NCI-H226 (cell line): ENCODE data around the gene EHBP1L1.

Experiments
- DNase-seq: peaks from one replicate; pipeline ENCODE4 v3.0.0-alpha.2; 2015

The EHBP1L1 gene

DNA sequence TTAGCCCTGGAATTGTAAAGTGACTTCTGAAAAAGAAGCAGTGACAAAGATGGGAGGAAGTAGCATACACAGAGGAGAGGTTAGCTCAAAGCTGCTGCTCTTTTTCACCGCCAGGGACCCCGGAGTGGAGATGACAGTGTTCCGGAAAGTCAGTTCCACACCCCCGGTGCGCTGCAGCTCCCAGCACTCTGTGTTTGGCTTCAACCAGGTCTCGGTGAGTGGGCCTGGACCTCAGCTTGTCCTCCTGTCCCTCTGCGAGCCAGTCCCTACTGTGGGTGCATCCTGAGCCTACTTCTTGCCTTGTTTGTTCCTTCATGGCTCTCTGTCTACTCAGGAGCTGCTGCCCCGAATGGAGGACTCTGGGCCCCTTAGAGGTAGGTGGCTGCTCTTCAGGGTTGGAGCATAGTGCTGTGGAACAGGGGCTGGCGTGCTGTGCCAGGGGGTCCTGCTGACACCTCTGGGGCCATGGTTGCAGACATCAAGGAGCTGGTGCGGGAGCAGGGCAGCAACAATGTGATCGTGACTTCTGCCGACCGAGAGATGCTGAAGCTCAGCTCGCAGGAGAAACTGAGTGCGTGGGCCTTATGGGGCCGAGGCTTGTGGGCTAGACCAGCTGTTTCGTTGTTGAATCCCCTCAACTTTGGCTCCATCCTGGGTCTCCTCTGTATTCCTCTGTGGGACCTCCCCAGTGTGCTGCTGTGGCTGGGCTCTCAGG is 41.4 kb downstream of the EHBP1L1 start:
- DNase-seq: no peak

DNA sequence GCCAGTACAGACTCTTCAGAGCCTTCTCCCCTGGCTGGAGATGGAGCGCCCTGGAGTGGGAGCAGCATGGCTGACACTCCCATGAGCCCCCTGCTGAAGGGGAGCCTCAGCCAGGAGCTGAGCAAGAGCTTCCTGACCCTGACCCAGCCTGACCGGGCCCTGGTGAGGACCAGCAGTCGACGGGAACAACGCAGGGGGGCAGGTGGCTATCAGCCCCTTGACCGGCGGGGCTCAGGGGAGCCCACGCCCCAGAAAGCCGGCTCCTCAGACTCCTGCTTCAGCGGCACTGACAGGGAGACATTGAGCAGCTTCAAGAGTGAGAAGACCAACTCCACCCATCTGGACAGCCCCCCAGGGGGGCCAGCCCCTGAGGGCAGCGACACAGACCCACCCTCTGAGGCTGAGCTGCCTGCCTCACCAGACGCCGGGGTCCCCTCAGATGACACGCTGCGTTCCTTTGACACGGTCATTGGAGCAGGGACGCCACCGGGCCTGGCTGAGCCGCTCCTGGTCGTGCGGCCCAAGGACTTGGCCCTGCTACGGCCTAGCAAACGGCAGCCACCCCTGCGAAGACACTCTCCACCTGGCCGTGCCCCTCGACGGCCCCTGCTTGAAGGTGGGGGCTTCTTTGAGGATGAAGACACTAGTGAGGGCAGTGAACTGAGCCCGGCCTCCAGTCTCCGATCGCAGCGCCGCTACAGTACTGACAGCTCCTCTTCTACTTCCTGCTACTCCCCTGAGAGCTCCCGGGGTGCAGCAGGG is 42.3 kb downstream of the EHBP1L1 start:
- no peak for DNase-seq

DNA sequence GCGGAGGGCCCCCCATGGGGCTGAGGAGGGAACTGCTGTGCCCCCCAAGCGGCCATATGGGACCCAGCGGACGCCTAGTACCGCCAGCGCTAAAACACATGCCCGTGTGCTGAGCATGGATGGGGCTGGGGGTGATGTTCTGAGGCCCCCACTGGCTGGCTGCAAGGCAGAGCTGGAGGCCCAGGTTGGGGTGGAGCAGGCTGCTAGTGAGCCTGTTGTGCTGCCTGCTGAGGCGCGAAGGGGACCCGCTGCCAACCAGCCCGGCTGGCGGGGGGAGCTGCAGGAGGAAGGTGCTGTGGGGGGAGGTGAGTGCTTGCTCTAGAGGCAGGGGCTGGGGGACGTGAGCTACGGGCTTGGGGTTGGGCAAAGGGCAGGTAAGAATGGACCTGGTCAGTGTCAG is 42.9 kb downstream of the EHBP1L1 start:
- no peak for DNase-seq

DNA sequence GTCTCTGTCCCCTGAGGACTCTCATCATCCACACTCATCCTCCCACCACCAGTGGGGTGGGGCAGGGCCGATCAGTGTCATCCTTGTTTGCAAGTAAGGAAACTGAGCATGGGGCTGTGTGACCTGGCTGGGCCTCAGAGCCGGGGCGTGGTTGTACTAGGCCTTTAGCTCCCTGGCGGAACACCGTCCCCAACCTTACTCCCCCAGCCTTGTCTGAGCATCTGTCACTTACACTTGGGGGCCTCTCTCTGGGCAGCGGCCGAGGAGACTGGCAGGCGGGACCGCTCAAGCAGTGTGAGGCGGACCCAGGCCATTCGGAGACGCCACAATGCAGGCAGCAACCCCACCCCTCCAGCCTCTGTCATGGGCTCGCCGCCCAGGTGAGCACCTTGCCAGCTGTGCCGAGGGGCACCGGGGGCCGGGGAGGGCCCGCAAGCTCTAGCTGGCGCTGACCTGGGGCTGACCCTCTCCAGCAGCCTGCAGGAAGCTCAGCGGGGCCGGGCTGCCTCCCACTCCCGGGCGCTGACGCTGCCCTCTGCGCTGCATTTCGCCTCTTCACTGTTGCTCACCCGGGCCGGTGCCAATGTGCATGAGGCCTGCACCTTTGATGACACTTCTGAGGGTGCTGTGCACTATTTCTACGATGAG is 43.6 kb downstream of the EHBP1L1 start:
- no peak for DNase-seq

DNA sequence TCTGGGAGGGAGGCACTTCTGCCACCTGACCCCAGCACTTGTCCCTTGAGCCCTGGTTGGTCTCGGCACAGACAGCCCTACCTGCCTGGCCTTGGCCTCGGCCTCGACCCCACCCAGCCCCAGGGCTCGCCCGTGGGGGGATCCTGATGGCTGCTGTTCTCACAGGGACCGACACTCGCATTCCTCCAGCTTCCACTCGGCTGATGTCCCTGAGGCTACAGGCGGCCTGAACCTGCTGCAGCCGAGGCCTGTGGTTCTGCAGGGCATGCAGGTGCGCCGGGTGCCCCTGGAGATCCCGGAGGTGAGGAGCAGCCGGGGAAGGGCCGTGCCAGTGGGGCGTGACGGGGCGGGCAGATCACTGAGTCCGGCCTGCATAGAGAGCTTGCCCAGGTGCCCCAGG is 44.8 kb downstream of the EHBP1L1 start:
- DNase-seq: no peak

DNA sequence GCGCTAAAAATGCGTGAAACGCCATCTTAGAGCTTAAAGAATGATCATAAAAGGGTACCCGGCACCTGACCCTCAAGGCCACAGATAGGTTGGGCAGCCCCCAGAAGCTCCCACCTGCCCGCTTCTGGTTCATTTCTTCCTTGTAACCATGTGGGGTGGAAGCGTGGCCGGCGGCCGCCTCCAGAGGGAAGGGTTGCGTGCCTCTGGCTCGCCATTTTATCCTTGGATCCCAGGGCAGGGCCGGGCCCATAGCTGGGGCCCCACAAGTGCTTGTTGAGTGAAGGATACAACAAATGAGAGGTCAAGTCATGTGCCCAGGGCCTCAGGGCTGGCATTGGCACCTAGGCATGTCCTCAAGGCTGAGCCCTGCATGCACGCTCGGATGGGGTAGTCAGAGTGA is 45.6 kb downstream of the EHBP1L1 start:
- DNase-seq: no peak

DNA sequence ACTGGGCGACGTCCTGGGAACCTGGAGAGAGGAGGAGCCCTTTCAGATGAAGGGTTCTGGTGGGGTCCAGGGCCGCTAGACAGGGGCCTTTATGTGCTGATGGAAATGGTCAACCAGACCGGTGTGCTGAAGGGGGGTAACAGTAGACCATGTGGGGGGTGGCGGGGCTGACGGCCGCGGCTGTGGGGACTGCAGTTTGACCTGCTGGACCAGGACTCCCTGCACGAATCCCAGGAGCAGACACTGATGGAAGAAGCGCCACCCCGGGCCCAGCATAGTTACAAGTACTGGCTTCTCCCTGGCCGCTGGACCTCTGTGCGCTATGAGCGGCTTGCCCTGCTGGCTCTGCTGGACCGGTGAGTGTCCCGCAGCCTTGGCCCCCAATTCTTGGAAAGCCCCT is 46.2 kb downstream of the EHBP1L1 start:
- DNase-seq: no peak

DNA sequence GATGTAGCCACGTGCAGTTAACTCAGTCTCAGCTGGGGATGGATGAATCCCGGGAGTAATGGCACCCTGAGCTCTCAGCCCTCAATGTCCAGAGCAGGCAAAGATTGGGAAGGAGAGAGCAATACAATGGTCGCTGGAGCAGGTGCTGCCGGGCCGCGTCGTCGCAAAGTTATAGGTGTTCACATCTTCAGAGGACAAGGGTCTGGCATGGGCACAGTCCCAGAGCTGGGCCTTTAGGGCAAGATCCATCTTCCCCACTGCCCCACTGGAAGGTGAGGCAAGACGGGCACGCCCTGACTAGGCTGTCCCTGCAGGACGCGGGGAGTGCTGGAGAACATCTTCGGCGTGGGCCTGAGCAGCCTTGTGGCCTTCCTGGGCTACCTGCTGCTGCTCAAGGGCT is 47.3 kb downstream of the EHBP1L1 start:
- DNase-seq: no peak

DNA sequence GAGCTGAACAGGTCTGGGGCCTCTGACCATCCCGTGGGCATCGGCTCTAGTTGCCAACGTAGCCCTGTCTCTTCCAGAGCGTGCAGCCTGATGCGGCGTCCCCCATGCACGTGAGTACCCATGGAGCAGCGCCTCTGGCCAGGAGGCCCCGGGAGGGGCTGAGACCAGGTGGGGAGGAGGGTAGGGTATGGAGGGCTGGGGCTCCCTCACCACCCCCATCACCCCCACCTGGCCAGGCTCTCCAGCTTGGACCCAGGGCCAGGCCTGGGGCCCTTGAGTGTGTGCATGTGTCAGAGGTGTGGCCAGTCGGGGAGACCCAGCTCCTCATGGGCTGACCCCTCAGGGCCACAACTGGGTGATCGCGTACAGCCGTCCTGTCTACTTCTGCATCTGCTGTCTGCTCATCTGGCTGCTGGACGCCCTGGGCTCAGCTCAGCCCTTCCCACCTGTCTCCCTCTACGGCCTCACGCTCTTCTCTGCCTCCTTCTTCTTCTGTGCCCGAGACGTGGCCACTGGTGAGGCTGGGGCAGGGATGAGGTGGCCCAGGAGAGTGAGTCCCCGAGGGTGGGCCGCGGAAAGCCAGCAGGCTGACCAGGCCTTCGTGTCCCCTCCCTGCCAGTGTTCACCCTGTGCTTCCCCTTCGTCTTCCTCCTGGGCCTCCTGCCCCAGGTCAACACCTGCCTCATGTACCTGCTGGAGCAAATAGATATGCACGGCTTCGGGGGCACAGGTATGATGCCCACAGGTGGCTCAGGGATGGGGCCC is 48.2 kb downstream of the EHBP1L1 start:
- DNase-seq: no peak

DNA sequence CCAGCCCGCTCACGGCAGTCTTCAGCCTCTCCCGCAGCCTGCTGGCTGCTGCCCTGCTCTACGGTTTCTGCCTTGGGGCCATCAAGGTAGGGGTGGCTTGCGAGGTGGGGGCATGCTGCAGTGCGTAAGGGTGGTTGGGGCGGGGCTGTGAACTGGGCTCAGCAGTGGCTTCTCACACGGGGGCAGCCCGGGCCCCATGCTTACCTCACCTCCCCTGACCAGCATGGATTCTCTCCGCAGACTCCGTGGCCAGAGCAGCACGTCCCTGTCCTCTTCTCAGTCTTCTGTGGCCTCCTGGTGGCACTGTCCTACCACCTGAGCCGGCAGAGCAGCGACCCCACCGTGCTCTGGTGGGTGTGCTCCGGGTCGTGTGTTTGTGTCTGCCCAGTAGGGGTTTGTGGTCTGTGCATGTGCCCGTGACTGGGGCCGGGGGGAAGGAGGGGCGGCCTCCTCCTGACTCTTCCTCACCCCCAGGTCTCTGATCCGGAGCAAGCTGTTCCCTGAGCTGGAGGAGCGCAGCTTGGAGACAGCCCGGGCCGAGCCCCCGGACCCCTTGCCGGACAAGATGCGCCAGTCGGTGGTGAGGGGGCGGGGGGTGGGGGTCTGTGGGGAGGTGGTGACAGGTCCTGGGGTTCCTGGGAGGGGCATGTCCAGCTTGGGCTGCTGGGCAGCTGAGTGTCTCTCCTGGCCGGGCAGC is 49.2 kb downstream of the EHBP1L1 start:
- no peak for DNase-seq

DNA sequence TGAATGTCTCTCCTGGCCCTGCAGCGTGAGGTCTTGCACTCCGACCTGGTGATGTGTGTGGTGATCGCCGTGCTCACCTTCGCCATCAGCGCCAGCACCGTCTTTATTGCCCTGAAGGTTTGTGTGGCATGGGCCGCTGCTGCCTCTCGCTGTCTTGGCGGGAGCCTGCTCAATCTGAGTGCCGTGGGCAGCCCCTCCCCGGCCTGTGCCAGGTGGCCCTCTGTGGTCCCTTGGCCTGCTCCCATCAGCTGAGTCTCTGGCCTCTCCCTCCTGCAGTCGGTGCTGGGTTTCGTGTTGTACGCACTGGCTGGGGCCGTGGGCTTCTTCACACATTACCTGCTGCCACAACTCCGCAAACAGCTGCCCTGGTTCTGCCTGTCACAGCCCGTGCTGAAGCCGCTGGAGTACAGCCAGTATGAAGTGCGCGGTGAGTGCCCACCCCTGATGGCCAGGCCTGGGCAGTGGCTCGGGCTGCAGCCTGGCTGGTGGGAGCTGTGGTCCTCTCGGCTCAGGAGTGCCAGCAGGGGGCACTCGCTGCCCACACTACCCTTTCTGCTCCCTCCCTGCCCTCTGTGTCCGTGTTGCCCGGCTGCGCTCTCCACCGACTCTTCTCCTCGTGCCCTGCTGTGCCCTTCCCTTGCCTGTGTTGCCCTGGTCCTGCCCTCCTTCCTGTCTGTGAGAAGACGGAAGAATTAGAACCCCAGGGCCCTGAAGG is 49.9 kb downstream of the EHBP1L1 start:
- DNase-seq: no peak

DNA sequence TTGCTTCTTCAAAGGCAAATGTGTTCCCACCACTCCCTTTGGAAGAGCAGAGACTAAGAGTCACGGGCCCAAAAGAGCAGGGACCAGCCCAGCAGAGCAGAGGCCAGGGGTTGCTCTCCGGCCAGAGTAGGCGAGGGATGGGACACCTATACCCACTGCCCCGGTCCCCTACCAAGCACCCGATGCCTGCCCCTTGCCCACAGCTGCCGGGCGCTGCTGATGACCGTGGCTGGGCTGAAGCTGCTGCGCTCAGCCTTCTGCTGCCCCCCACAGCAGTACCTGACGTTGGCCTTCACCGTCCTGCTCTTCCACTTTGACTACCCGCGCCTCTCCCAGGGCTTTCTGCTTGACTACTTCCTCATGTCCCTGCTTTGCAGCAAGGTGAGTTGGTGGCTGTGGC is 51.3 kb downstream of the EHBP1L1 start:
- no peak for DNase-seq

DNA sequence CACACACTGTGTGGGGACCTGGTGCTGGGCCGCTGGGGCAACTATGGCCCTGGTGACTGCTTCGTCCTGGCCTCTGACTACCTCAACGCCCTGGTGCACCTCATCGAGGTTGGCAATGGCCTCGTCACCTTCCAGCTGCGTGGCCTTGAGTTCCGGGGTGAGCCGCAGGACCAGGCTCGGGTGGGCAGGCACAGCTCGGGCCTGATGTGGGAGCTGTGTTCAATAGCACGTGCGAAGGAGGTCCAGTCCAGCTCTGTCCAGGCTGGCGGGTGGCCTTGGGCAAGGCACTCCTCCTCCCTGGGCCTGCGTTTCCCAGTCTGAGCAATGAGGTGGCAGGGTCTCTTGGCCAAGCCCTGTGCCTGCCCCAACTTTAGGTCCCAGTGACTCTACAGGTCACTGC is 53.7 kb downstream of the EHBP1L1 start:
- DNase-seq: no peak

DNA sequence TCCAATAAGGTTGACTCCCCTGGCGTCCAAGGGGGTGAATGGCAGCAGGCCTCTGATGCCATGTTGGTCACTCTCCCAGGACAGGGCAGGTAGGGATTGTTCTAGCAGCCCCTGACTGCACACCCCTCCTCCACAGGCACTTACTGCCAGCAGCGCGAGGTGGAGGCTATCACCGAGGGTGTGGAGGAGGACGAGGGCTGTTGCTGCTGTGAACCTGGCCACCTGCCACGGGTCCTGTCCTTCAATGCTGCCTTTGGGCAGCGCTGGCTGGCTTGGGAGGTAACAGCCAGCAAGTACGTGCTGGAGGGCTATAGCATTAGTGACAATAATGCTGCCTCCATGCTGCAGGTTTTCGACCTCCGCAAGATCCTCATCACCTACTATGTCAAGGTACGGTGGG is 54.4 kb downstream of the EHBP1L1 start:
- DNase-seq: no peak

DNA sequence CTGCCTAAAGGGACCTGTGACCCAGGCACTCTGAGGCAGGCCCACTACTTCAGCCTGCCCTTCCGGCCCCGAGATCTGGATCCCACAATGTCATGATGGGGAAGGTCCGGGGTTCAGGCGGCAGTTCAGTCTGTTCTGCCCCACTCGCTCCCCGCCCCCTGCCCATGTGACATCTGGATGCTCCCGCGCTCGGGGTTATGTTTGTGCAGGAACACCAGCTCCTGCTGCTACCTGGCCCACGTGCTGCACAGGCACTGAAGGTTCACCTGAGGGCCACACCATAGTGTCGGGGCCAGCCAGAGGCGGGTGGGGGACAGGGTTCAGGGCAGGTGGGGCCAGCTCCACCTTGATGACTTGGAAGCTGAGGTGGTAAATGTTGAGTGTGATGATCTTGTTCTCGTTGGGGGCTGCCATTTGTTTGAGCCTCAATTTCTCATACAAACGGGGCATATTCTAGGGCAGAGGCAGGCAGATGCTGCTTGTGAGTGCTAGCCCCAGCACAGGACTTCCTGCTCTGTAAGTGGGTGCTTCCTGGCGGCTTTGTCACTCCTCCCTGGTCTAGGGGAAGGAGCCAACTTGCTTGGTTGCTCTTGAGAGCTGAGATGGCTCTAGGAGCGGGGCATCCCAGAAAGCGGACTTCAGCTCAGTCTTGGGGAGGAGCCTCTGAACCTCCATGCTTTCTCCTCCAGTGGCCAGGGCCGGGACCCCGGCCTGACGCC is 57.7 kb downstream of the EHBP1L1 start:
- no peak for DNase-seq

DNA sequence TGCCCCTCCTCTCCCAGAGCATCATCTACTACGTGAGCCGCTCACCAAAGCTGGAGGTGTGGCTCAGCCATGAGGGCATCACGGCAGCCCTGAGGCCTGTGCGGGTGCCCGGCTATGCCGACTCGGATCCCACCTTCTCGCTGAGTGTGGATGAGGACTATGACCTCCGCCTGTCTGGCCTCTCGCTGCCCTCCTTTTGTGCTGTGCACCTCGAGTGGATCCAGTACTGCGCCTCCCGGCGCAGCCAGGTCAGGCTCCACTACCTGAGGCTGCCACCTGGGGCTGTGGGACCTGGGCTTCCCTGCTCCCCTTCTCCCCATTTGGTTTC is 58.2 kb downstream of the EHBP1L1 start:
- DNase-seq: no peak

DNA sequence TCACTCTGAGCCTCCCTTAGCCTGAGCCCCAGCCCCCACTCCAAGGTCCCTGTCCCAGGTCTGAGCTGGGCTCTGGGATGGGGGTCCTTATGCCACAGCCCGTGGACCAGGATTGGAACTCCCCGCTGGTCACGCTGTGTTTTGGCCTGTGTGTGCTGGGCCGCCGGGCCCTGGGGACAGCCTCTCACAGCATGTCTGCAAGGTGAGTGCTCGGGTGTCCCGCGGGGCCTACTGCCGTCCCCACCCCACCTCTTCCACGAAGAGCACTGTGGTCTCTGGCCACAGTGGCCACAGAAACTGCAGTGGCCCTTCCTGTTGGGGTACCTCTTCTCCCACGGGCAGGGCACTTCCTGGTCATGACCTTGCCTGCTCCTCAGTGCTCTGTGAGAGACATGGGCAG is 58.6 kb downstream of the EHBP1L1 start:
- no peak for DNase-seq

DNA sequence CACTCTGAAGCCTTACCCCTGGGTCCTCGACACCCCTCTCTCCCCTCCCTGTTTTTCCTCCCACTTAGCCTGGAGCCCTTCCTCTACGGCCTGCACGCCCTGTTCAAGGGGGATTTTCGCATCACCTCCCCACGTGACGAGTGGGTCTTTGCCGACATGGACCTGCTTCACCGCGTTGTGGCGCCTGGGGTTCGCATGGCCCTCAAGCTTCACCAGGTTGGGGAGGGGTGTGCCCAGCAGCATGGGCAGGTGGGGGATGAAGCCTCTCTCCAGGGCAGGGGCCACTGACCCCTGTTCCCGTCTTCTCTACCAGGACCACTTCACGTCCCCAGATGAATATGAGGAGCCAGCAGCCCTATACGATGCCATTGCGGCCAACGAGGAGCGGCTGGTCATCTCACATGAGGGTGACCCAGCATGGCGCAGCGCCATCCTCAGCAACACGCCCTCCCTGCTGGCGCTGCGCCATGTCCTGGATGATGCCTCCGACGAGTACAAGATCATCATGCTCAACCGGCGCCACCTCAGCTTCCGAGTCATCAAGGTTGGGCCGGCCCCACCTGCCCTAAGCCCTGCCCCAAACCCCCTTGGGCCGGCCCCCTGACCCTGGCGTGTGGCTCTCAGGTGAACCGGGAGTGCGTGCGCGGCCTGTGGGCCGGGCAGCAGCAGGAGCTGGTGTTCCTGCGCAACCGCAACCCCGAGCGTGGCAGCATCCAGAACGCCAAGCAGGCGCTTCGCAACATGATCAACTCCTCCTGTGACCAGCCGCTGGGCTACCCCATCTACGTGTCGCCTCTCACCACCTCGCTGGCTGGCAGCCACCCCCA is 59.3 kb downstream of the EHBP1L1 start:
- DNase-seq: no peak

DNA sequence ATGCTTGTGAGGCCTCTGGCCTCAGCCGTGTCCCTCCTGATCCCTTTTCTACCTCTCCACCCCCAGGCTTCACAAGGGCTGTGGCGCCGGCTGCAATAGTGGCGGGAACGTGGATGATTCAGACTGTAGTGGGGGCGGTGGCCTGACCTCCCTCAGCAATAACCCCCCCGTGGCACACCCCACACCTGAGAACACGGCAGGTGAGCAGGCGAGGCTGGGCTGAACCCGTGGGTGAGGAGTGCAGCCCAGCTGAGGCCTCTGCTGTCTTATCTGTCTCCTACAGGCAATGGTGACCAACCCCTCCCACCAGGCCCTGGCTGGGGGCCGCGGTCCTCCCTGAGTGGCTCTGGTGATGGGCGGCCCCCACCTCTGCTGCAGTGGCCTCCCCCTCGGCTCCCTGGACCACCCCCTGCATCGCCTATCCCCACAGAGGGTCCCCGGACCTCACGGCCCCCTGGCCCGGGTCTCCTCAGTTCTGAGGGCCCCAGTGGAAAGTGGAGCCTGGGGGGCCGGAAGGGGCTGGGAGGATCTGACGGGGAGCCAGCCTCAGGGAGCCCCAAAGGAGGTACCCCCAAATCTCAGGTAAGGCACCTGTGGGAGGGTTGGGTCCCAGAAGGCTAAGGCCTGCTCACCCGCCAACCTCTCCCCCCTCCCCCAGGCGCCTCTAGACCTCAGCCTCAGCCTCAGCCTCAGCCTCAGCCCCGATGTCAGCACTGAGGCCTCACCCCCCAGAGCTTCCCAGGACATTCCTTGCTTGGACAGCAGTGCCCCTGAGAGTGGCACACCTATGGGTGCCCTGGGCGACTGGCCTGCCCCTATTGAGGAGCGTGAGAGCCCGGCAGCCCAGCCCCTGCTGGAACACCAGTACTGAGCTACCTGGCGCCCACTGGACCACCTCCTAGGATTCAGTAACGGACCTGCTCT is 60.5 kb downstream of the EHBP1L1 start:
- no peak for DNase-seq
